IMR-90 (cell line): ENCODE measurements around the gene GLS.

Source experiments
- CEBPB ChIP-seq: IDR thresholded peaks from 2 replicates; pipeline ENCODE4 v1.6.1; 2012; ENCODE audit warnings: low read depth, low read length, improper control_type of control experiment
- POLR2A ChIP-seq: IDR thresholded peaks from 2 replicates; pipeline ENCODE4 v1.6.1; 2012; ENCODE audit warnings: mild to moderate bottlenecking, low read depth, low read length
- RCOR1 ChIP-seq: IDR thresholded peaks from 2 replicates; pipeline ENCODE4 v1.6.1; 2012; ENCODE audit warnings: mild to moderate bottlenecking, low read length, improper control_type of control experiment; ENCODE audit not compliant: insufficient replicate concordance
- TF ChIP-seq, protein P1 (sequence below): conservative IDR thresholded peaks from 2 replicates; pipeline ENCODE4 v1.5.1; 2012; ENCODE audit warnings: mild to moderate bottlenecking, low read depth, low read length, improper control_type of control experiment
- TF ChIP-seq, protein P2 (sequence below): fragments of 150-350 bp; IDR thresholded peaks from 2 replicates; pipeline ENCODE4 v1.6.1; 2017; ENCODE audit warnings: mild to moderate bottlenecking, antibody characterized with exemption, low read length, low read depth
- TF ChIP-seq, protein P3 (sequence below): fragments of 150-350 bp; IDR thresholded peaks from 2 replicates; pipeline ENCODE4 v1.6.1; 2016; ENCODE audit warnings: low read depth, mild to moderate bottlenecking, low read length, moderate library complexity, borderline replicate concordance

DNA sequence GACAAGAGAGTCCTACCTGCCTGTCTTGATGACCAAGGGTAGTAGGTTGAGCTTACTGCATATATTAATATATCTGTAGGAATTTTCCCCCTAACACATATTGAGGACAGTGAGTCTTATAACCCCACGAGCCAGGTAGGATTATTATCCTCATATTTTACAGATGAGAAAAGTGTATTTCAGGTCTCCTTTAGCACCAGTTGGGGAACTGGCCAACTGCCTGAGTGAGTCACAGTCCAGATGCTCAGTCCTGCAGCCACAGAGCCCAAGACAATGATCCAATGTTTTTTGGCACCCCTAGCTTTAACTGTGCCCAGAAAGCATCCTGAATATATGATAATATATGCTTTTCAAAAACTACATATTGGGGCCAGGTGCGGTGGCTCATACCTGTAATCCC is 30.8 kb upstream of the GLS start:
- TF ChIP-seq POLR2A: no peak
- TF ChIP-seq, protein P1, sequence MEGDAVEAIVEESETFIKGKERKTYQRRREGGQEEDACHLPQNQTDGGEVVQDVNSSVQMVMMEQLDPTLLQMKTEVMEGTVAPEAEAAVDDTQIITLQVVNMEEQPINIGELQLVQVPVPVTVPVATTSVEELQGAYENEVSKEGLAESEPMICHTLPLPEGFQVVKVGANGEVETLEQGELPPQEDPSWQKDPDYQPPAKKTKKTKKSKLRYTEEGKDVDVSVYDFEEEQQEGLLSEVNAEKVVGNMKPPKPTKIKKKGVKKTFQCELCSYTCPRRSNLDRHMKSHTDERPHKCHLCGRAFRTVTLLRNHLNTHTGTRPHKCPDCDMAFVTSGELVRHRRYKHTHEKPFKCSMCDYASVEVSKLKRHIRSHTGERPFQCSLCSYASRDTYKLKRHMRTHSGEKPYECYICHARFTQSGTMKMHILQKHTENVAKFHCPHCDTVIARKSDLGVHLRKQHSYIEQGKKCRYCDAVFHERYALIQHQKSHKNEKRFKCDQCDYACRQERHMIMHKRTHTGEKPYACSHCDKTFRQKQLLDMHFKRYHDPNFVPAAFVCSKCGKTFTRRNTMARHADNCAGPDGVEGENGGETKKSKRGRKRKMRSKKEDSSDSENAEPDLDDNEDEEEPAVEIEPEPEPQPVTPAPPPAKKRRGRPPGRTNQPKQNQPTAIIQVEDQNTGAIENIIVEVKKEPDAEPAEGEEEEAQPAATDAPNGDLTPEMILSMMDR: no peak
- TF ChIP-seq, protein P2, sequence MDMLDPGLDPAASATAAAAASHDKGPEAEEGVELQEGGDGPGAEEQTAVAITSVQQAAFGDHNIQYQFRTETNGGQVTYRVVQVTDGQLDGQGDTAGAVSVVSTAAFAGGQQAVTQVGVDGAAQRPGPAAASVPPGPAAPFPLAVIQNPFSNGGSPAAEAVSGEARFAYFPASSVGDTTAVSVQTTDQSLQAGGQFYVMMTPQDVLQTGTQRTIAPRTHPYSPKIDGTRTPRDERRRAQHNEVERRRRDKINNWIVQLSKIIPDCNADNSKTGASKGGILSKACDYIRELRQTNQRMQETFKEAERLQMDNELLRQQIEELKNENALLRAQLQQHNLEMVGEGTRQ: no peak
- peak; percentile 22 for TF ChIP-seq RCOR1
- TF ChIP-seq CEBPB: no peak
- TF ChIP-seq, protein P3, sequence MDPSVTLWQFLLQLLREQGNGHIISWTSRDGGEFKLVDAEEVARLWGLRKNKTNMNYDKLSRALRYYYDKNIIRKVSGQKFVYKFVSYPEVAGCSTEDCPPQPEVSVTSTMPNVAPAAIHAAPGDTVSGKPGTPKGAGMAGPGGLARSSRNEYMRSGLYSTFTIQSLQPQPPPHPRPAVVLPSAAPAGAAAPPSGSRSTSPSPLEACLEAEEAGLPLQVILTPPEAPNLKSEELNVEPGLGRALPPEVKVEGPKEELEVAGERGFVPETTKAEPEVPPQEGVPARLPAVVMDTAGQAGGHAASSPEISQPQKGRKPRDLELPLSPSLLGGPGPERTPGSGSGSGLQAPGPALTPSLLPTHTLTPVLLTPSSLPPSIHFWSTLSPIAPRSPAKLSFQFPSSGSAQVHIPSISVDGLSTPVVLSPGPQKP: no peak
